RWPE2 (cell line): ENCODE measurements around the gene TMEM213.
A peak's percentile ranks its signal among the peaks of the same experiment; 100 is the strongest.

Experiments used
- ATAC-seq: fragments of 200-7000 bp; cut with Tn5 transposase; 3 replicates; pipeline ENCODE4 v1.9.1; 2021; ENCODE audit warnings: low read depth
- DNase-seq: peaks from one replicate; pipeline ENCODE4 v3.0.0-alpha.2; 2020; ENCODE audit warnings: low spot score
- H3K27ac ChIP-seq: fragments of 450-650 bp; 2 replicates; pipeline ENCODE4 v1.5.1; 2017; ENCODE audit warnings: mild to moderate bottlenecking; ENCODE audit not compliant: poor library complexity, severe bottlenecking
- H3K27me3 ChIP-seq: fragments of 250-450 bp; sonication (Bioruptor Pico); 2 replicates; pipeline ENCODE4 v1.5.1; 2021; ENCODE audit warnings: mild to moderate bottlenecking, moderate library complexity; ENCODE audit not compliant: insufficient read depth, poor library complexity, severe bottlenecking
- H3K36me3 ChIP-seq: fragments of 250-450 bp; sonication (Bioruptor Pico); 2 replicates; pipeline ENCODE4 v1.5.1; 2020; ENCODE audit warnings: low read depth, mild to moderate bottlenecking, moderate library complexity
- H3K4me1 ChIP-seq: fragments of 250-450 bp; sonication (Bioruptor Pico); 2 replicates; pipeline ENCODE4 v1.5.1; 2021; ENCODE audit warnings: mild to moderate bottlenecking, moderate library complexity; ENCODE audit not compliant: insufficient read depth, poor library complexity, severe bottlenecking
- H3K4me3 ChIP-seq: fragments of 250-450 bp; sonication (Bioruptor Pico); 2 replicates; pipeline ENCODE4 v1.5.1; 2021; ENCODE audit warnings: mild to moderate bottlenecking, moderate library complexity; ENCODE audit not compliant: severe bottlenecking
- H3K9me3 ChIP-seq: fragments of 250-450 bp; sonication (Bioruptor Pico); 2 replicates; pipeline ENCODE4 v1.5.1; 2021; ENCODE audit warnings: mild to moderate bottlenecking, moderate library complexity; ENCODE audit not compliant: severe bottlenecking
- CTCF ChIP-seq: fragments of 450-650 bp; IDR thresholded peaks from one replicate; pipeline ENCODE4 v1.5.1; 2017; ENCODE audit warnings: mild to moderate bottlenecking, moderate library complexity; ENCODE audit not compliant: poor library complexity, severe bottlenecking

Gene TMEM213

GRCh38 chr7:138834583-138834982 lies 36.8 kb downstream of the TMEM213 start:
- ATAC-seq (no peak), DNase-seq (no peak)
- Histone ChIP-seq H3K27ac (no peak overlapping the region), H3K4me3 (no peak overlapping the region), H3K27me3 (no peaks in the 10 kb centered on the region), H3K36me3 (no peaks in the 10 kb centered on the region), H3K9me3 (peaks cover 1% of the 10 kb centered on the region), H3K4me1 (no peaks in the 10 kb centered on the region)
- no peak for TF ChIP-seq CTCF

DNA sequence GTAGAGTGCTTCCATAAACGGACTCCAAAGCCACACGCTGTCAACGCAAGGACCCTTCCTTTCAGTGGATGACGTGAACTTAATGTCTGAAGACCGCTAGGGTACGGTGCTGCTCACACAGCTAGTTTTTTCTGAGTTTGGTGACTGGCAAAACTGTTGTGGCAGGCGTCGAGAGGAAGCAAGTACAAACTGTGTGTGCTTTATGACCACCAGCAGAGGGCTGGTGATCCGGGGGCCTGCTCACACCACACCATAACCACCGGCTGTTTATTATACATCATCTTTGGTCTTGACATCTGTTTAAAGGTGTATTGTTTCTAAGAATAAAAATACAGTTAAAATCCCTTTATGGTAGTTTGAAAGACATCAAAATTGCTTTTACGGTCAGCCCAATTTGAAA lies 37.3 kb downstream of the TMEM213 start:
- TF ChIP-seq CTCF = no peak
- Histone ChIP-seq H3K9me3 (no peaks in the 10 kb centered on the region), H3K4me3 (no peak overlapping the region), H3K36me3 (no peaks in the 10 kb centered on the region), H3K4me1 (no peaks in the 10 kb centered on the region), H3K27ac (no peak overlapping the region), H3K27me3 (no peaks in the 10 kb centered on the region)
- DNase-seq (no peak), ATAC-seq (no peak)

DNA sequence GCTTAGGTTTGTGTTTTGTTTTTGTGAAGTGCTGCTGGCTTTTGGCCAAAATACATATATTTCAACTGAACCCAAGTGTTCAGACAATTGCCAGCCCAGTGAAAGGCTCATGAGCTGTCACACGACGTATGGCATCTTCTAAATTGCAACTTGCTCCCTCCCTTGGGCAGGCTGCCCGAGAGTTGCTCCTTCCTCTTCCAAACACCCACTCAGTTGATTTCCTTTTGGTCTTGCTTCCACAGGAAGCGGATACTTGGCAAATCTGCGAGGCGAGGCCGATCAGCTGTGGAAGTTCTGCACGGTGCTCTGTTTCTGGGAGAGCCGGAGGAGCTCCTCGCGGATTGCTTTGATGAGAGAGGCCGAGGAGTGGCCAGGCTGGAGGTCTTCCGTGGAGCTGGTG lies 39.8 kb downstream of the TMEM213 start:
- TF ChIP-seq CTCF = no peak
- ATAC-seq (no peak), DNase-seq (no peak)

GRCh38 chr7:138838166-138838565 lies 40.4 kb downstream of the TMEM213 start:
- no peak for ATAC-seq
- H3K9me3 ChIP-seq = no peaks in the 10 kb centered on the region
- H3K27ac ChIP-seq = no peak overlapping the region
- no peaks in the 10 kb centered on the region for H3K4me1 ChIP-seq
- H3K27me3 ChIP-seq = no peaks in the 10 kb centered on the region
- DNase-seq = no peak
- TF ChIP-seq CTCF = no peak
- H3K4me3 ChIP-seq = no peak overlapping the region
- no peaks in the 10 kb centered on the region for H3K36me3 ChIP-seq

More for the DNA sequence above, 39.8 kb downstream of the TMEM213 start:
- Histone ChIP-seq H3K27me3 (no peaks in the 10 kb centered on the region), H3K36me3 (no peaks in the 10 kb centered on the region), H3K9me3 (no peaks in the 10 kb centered on the region), H3K4me1 (no peaks in the 10 kb centered on the region), H3K4me3 (no peak overlapping the region), H3K27ac (no peak overlapping the region)

DNA sequence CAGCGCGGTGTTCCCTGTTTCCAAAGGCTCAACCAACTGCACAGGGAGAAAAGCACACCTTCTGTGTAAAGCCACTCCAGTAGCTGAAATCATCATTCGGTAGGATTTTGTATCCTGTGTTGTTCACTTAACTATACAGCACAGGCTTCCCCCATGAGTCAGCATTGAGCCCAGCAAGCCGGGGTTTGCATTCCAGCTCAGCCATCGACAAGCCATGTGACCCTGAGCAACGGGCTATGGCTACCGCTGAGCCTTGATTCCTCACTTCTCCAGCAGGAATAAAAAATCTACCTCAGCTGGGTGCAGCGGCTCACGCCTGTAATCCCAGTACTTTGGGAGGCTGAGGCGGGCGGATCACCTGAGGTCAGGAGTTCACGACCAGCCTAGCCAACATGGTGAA lies 44.3 kb downstream of the TMEM213 start:
- TF ChIP-seq CTCF = no peak
- Histone ChIP-seq H3K36me3 (no peaks in the 10 kb centered on the region), H3K27ac (no peak overlapping the region), H3K27me3 (no peaks in the 10 kb centered on the region), H3K4me3 (no peak overlapping the region), H3K4me1 (no peaks in the 10 kb centered on the region), H3K9me3 (no peaks in the 10 kb centered on the region)
- no peak for DNase-seq
- peak; percentile 68 for ATAC-seq
